ENCODE results near the gene SORT1. TPM values are rescaled to one million over a fixed set of nuclear protein-coding genes. Genes with fewer than 3 reads are reported as not detected.
A peak's percentile ranks its signal among the peaks of the same experiment; 100 is the strongest.

The SORT1 gene
- total and polyA plus RNA-seq, 2 of the 13 experiments (the other 11 are each of a cell fraction or from before 2014, with no cell fraction given): 32.4 to 93.0 TPM

DNA sequence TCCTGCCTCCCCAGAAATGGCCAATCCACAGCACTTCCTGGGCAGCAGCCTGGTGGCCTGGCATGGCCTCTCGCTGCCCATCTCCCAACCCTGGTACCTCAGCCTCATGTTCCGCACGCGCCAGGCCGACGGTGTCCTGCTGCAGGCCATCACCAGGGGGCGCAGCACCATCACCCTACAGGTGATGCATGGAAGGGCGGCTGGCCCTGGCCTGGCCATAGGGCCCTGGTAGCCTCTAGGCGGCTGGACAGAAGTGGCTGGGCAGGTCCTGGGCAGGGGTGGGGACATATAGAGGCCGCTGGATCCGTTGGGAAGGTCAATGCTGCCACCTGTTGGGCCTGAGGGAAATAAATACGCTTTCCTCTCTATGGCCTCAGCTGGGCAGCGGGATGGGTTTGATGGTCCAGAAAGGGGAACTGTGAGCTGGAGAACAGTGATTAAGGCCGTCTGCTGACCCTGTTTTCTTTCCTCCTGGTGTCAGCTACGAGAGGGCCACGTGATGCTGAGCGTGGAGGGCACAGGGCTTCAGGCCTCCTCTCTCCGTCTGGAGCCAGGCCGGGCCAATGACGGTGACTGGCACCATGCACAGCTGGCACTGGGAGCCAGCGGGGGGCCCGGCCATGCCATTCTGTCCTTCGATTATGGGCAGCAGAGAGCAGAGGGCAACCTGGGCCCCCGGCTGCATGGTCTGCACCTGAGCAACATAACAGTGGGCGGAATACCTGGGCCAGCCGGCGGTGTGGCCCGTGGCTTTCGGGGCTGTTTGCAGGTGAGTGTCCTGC lies 133.9 kb downstream of the SORT1 start (continued):
- TF ChIP-seq, protein P1, sequence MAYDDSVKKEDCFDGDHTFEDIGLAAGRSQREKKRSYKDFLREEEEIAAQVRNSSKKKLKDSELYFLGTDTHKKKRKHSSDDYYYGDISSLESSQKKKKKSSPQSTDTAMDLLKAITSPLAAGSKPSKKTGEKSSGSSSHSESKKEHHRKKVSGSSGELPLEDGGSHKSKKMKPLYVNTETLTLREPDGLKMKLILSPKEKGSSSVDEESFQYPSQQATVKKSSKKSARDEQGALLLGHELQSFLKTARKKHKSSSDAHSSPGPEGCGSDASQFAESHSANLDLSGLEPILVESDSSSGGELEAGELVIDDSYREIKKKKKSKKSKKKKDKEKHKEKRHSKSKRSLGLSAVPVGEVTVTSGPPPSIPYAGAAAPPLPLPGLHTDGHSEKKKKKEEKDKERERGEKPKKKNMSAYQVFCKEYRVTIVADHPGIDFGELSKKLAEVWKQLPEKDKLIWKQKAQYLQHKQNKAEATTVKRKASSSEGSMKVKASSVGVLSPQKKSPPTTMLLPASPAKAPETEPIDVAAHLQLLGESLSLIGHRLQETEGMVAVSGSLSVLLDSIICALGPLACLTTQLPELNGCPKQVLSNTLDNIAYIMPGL (CRISPR knock-in tag; IDR thresholded peaks at IDR 0.05; ENCODE audit: borderline replicate concordance in 1 of 2, low read depth in 1 of 2): peak; percentile 98 to 99
- TF ChIP-seq ZNF383 (CRISPR knock-in tag; IDR thresholded peaks at IDR 0.05; ENCODE audit: borderline replicate concordance) (0 out of 2 replicates have a peak, but pooled peaks have one; percentile 66), ZNF274 (CRISPR knock-in tag; IDR thresholded peaks at IDR 0.05) (peak; percentile 96), ZNF777 (CRISPR knock-in tag; IDR thresholded peaks at IDR 0.05) (no peak), SRSF1 (optimal IDR thresholded peaks at IDR 0.05; ENCODE audit: low read depth, low read length) (no peak), ZNF430 (CRISPR knock-in tag; IDR thresholded peaks at IDR 0.05) (peak; percentile 85; the same call in 1 of the 2 replicates), HNRNPL (IDR thresholded peaks at IDR 0.05; ENCODE audit: low read depth, low read length) (peak; percentile 98), SAFB2 (CRISPR knock-in tag; IDR thresholded peaks at IDR 0.05; ENCODE audit: borderline replicate concordance, low read depth) (peak; percentile 68; the same call in 1 of the 2 replicates), DMAP1 (CRISPR knock-in tag; IDR thresholded peaks at IDR 0.05) (peak; percentile 70; the same call in 1 of the 2 replicates), PITX1 (CRISPR knock-in tag; IDR thresholded peaks at IDR 0.05) (no peak; the same call in 1 of the 2 replicates), SUZ12 (IDR thresholded peaks at IDR 0.05; ENCODE audit: low read depth, low read length) (no peak), THAP11 (CRISPR knock-in tag; IDR thresholded peaks at IDR 0.05) (peak; percentile 84), ZBTB3 (CRISPR knock-in tag; IDR thresholded peaks at IDR 0.05; ENCODE audit: borderline replicate concordance, low read depth) (no peak; the same call in 1 of the 2 replicates), CBFB (CRISPR knock-in tag; IDR thresholded peaks at IDR 0.05) (peak; percentile 80)
- TF ChIP-seq, protein P2, sequence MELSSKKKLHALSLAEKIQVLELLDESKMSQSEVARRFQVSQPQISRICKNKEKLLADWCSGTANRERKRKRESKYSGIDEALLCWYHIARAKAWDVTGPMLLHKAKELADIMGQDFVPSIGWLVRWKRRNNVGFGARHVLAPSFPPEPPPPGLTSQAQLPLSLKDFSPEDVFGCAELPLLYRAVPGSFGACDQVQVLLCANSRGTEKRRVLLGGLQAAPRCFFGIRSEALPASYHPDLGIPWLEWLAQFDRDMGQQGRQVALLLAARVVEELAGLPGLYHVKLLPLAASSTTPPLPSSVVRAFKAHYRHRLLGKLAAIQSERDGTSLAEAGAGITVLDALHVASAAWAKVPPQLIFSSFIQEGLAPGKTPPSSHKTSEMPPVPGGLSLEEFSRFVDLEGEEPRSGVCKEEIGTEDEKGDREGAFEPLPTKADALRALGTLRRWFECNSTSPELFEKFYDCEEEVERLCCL (CRISPR knock-in tag; IDR thresholded peaks at IDR 0.05; ENCODE audit: borderline replicate concordance): 0 out of 2 replicates have a peak, but pooled peaks have one; percentile 53
- TF ChIP-seq, protein P3, sequence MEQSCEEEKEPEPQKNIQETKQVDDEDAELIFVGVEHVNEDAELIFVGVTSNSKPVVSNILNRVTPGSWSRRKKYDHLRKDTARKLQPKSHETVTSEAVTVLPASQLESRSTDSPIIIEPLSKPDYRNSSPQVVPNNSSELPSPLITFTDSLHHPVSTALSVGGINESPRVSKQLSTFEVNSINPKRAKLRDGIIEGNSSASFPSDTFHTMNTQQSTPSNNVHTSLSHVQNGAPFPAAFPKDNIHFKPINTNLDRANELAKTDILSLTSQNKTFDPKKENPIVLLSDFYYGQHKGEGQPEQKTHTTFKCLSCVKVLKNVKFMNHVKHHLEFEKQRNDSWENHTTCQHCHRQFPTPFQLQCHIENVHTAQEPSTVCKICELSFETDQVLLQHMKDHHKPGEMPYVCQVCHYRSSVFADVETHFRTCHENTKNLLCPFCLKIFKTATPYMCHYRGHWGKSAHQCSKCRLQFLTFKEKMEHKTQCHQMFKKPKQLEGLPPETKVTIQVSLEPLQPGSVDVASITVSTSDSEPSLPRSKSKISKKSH (CRISPR knock-in tag; IDR thresholded peaks at IDR 0.05; ENCODE audit: borderline replicate concordance): peak; percentile 37; the same call in 1 of the 2 replicates
- TF ChIP-seq, protein P4, sequence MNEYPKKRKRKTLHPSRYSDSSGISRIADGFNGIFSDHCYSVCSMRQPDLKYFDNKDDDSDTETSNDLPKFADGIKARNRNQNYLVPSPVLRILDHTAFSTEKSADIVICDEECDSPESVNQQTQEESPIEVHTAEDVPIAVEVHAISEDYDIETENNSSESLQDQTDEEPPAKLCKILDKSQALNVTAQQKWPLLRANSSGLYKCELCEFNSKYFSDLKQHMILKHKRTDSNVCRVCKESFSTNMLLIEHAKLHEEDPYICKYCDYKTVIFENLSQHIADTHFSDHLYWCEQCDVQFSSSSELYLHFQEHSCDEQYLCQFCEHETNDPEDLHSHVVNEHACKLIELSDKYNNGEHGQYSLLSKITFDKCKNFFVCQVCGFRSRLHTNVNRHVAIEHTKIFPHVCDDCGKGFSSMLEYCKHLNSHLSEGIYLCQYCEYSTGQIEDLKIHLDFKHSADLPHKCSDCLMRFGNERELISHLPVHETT (CRISPR knock-in tag; conservative IDR thresholded peaks at IDR 0.05): peak; percentile 69; the same call in 1 of the 2 replicates
